IPS-18a (cell line): Measurements from ENCODE around the gene ASIC2.
"Not testable (repeated sequence)": the region's sequence is repeated elsewhere in the genome, so short reads cannot be mapped to it uniquely, and the experiment has no call there.

Source experiments
- H3K27ac ChIP-seq: one replicate; pipeline ENCODE4 v1.5.1; 2013; ENCODE audit warnings: low read length
- H3K27me3 ChIP-seq: one replicate; pipeline ENCODE4 v1.6.1; 2013; ENCODE audit warnings: mild to moderate bottlenecking, low read length; ENCODE audit not compliant: control insufficient read depth, insufficient read depth
- H3K36me3 ChIP-seq: one replicate; pipeline ENCODE4 v1.6.1; 2013; ENCODE audit warnings: low read depth, low read length; ENCODE audit not compliant: control insufficient read depth
- H3K4me1 ChIP-seq: one replicate; pipeline ENCODE4 v1.6.1; 2013; ENCODE audit warnings: low read depth, low read length; ENCODE audit not compliant: control insufficient read depth
- H3K4me3 ChIP-seq: one replicate; pipeline ENCODE4 v1.5.1; 2013; ENCODE audit warnings: low read length
- H3K9ac ChIP-seq: one replicate; pipeline ENCODE4 v1.6.1; 2013; ENCODE audit warnings: mild to moderate bottlenecking, low read length, moderate library complexity
- H3K9me3 ChIP-seq: one replicate; pipeline ENCODE4 v1.6.1; 2013; ENCODE audit warnings: low read depth, low read length; ENCODE audit not compliant: control insufficient read depth

Gene ASIC2

DNA sequence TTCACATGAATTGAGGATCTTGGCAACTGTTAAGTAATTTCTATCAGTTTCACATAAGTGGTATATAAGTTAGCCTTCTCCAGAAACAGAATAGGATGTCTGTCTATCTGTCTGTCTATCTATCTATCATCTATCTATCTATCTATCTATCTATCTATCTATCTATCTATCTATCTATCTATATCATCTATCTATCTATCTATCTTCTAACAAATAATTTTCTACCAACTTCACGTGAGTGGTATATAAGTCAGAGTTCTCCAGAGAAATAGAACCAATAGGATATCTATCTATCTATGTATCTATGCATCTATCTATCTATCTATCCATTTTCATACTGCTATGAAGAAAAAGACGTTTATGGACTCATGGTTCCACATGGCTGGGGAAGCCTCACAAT lies 312.9 kb downstream of the ASIC2 start:
- Histone ChIP-seq H3K9ac (no peak overlapping the region), H3K36me3 (no peaks in the 10 kb centered on the region), H3K27me3 (no peaks in the 10 kb centered on the region), H3K4me3 (no peak overlapping the region), H3K9me3 (peaks cover 11% of the 10 kb centered on the region), H3K27ac (no peak overlapping the region), H3K4me1 (no peaks in the 10 kb centered on the region)

DNA sequence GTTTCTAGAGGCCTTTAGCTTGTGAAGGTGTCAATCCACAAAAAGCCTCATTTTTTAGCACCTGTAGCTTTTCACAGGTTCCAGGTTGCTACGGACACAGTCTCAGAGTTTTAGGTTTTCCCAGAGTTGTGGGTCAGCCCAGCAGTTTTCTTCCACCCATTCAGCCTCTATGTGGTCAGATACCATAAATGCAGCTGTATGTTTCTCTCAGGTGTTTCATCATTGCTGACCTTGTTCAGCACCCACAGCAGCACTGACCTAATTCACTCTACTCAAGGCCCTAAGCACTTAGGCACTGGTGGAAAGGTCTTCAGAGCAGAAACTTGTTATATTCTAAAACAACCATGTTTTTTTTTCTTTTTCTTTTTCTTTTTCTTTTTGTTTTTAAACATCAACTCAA lies 316.5 kb downstream of the ASIC2 start:
- H3K27me3 ChIP-seq: no peaks in the 10 kb centered on the region
- H3K9me3 ChIP-seq: peaks cover 7% of the 10 kb centered on the region
- H3K4me1 ChIP-seq: no peaks in the 10 kb centered on the region
- H3K9ac ChIP-seq: no peak overlapping the region
- no peak overlapping the region for H3K4me3 ChIP-seq
- no peak overlapping the region for H3K27ac ChIP-seq
- no peaks in the 10 kb centered on the region for H3K36me3 ChIP-seq

DNA sequence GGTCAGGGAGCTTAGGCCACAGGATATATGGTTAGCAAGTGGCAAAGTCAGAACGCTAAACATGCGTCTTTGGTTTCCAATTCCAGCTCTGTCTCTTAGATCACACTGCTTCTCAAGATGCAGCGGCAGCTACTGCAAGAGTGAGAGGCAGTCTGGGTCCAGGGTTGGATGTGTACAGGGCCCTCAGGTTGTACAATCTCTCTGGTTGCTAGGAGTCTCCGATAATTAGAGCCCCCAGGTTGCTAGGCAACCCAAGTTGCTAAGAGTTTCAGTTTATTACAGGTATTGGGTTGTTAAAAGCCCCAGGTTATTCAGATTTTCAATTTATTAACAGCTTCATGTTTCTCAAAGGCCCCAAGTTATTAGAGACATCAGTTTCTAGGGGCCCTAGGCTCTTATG lies 317.0 kb downstream of the ASIC2 start:
- Histone ChIP-seq H3K27ac (no peak overlapping the region), H3K4me3 (no peak overlapping the region)

DNA sequence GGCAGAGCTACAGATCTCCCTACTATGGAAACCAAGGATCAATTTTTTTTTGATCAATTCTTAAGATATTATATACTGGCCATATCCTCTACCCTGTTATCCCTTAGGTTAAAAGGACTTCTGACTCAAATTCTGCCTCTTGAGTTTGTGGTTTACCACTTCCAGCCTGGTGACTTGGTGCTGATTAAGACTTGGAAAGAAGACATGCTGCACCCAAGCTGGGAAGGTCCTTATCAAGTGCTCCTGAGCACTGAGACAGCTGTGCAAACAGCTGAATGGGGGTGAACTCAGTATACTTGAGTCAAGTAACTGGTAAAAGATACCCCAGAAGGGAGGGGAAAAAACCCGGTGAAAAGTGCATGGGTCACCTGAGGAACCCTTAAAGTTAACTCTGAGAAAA lies 321.9 kb downstream of the ASIC2 start:
- Histone ChIP-seq H3K4me1 (no peaks in the 10 kb centered on the region), H3K36me3 (no peaks in the 10 kb centered on the region), H3K27me3 (no peaks in the 10 kb centered on the region), H3K9me3 (no peaks in the 10 kb centered on the region), H3K9ac (no peak overlapping the region), H3K4me3 (no peak overlapping the region), H3K27ac (no peak overlapping the region)

More for the DNA sequence above, 317.0 kb downstream of the ASIC2 start:
- Histone ChIP-seq H3K27me3 (no peaks in the 10 kb centered on the region), H3K9me3 (peaks cover 2% of the 10 kb centered on the region), H3K9ac (no peak overlapping the region), H3K4me1 (no peaks in the 10 kb centered on the region), H3K36me3 (no peaks in the 10 kb centered on the region)

DNA sequence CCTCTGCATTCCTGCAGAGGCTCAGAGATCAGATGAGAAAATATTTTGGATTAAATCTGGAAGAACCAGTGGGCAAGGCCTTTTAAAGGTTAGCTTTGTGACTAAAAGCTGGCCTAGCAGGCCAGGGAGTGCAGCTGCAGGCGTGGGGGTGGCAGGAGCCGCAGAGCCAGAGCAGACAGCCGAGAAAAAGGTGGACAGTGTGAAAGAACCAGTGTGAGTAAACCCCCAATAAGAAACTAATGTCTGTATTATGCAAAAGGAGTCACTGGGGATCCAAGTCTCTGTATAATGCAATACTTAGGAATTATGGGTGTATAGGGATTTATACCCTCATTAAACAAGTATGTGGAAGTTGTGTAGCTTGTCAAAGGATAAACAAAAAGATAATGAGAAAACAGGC lies 322.8 kb downstream of the ASIC2 start:
- no peak overlapping the region for H3K9ac ChIP-seq

DNA sequence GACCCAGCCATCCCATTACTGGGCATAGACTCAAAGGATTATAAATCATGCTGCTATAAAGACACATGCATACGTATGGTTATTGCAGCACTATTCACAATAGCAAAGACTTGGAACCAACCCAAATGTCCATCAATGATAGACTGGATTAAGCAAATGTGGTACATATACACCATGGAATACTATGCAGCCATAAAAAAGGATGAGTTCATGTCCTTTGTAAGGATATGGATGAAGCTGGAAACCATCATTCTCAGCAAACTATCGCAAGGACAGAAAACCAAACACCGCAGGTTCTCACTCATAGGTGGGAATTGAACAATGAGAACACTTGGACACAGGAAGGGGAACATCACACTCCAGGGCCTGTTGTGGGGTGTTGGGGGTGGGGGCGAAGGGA lies 323.9 kb downstream of the ASIC2 start:
- H3K4me1 ChIP-seq, H3K27ac ChIP-seq, H3K36me3 ChIP-seq, H3K27me3 ChIP-seq, H3K9me3 ChIP-seq, H3K9ac ChIP-seq, H3K4me3 ChIP-seq: not testable (repeated sequence)

More for the DNA sequence above, 322.8 kb downstream of the ASIC2 start:
- no peak overlapping the region for H3K27ac ChIP-seq
- H3K27me3 ChIP-seq: no peaks in the 10 kb centered on the region
- H3K36me3 ChIP-seq: no peaks in the 10 kb centered on the region
- no peaks in the 10 kb centered on the region for H3K4me1 ChIP-seq
- H3K4me3 ChIP-seq: no peak overlapping the region
- H3K9me3 ChIP-seq: no peaks in the 10 kb centered on the region

DNA sequence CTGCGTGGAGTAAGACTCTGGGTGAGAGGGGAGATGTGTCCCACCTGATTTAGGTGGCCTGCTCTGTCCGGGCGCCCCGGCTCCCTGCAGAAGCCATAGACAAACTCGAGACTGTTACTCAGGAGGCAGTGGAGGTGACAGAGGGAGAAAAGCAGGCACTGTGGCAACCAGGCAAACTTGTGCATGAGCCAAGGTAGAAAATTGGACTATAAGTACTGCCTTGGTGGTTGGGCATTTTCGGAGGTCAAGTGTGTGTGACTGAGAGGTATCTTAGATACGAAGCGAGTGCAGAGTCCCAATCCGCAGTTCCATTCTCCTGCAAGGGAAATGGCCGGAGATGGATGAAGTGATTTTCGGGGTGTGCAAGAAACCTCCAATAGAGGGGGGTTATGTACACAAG lies 328.6 kb downstream of the ASIC2 start:
- Histone ChIP-seq H3K4me3 (no peak overlapping the region), H3K27me3 (no peaks in the 10 kb centered on the region), H3K4me1 (no peaks in the 10 kb centered on the region), H3K9me3 (no peaks in the 10 kb centered on the region), H3K36me3 (no peaks in the 10 kb centered on the region), H3K27ac (no peak overlapping the region), H3K9ac (no peak overlapping the region)
